ENCODE data around the gene ZNHIT1.
"Not testable (repeated sequence)": the region's sequence is repeated elsewhere in the genome, so short reads cannot be mapped to it uniquely, and the experiment has no call there.

Gene ZNHIT1

GRCh38 chr7:101255796-101256195 lies 37.8 kb downstream of the ZNHIT1 start:
- peaks cover 15 to 16% of the 10 kb centered on the region in 2 experiments for H3K4me1 ChIP-seq (ENCODE audit: control insufficient read depth in 1 of 2, insufficient read depth in 1 of 2, low read depth in 1 of 2, low read length in 1 of 2)
- H3K27ac ChIP-seq = no peak overlapping the region
- H3K27me3 ChIP-seq = peaks cover 43% of the 10 kb centered on the region
- TF ChIP-seq CTCF (IDR thresholded peaks at IDR 0.05) = no peak
- H3K4me3 ChIP-seq (ENCODE audit: low read depth in 1 of 2, low read length in 1 of 2) = no peak overlapping the region
- no peaks in the 10 kb centered on the region for H3K9me3 ChIP-seq
- no peaks in the 10 kb centered on the region for H3K36me3 ChIP-seq

GRCh38 chr7:101258243-101258731 lies 40.3 kb downstream of the ZNHIT1 start:
- no peaks in the 10 kb centered on the region for H3K36me3 ChIP-seq
- H3K4me1 ChIP-seq (ENCODE audit: control insufficient read depth in 1 of 2, insufficient read depth in 1 of 2, low read depth in 1 of 2, low read length in 1 of 2) = no peaks in the 10 kb centered on the region
- peaks cover 46% of the 10 kb centered on the region for H3K27me3 ChIP-seq
- TF ChIP-seq CTCF (IDR thresholded peaks at IDR 0.05) = no peak
- no peak overlapping the region for H3K4me3 ChIP-seq (ENCODE audit: low read depth in 1 of 2, low read length in 1 of 2)
- no peak overlapping the region for H3K27ac ChIP-seq
- no peaks in the 10 kb centered on the region for H3K9me3 ChIP-seq

- not testable (repeated sequence) for H3K4me3 ChIP-seq (ENCODE audit: low read depth in 1 of 2, low read length in 1 of 2); H3K27ac ChIP-seq; H3K9me3 ChIP-seq; H3K36me3 ChIP-seq; H3K4me1 ChIP-seq (ENCODE audit: control insufficient read depth in 1 of 2, insufficient read depth in 1 of 2, low read depth in 1 of 2, low read length in 1 of 2)
- peaks cover 26% of the 10 kb centered on the region for H3K27me3 ChIP-seq
Measured at GRCh38 chr7:101264102-101264706, 46.2 kb downstream of the ZNHIT1 start.

- no peaks in the 10 kb centered on the region for H3K9me3 ChIP-seq
- H3K27me3 ChIP-seq = peaks cover 18% of the 10 kb centered on the region
- no peak for TF ChIP-seq CTCF (IDR thresholded peaks at IDR 0.05)
- no peaks in the 10 kb centered on the region for H3K36me3 ChIP-seq
- H3K4me3 ChIP-seq (ENCODE audit: low read depth in 1 of 2, low read length in 1 of 2) = no peak overlapping the region
- no peaks in the 10 kb centered on the region for H3K4me1 ChIP-seq (ENCODE audit: control insufficient read depth in 1 of 2, insufficient read depth in 1 of 2, low read depth in 1 of 2, low read length in 1 of 2)
- no peak overlapping the region for H3K27ac ChIP-seq
Measured at GRCh38 chr7:101265622-101266516, 47.9 kb downstream of the ZNHIT1 start.

GRCh38 chr7:101269664-101270063 lies 51.7 kb downstream of the ZNHIT1 start:
- no peak for TF ChIP-seq CTCF (IDR thresholded peaks at IDR 0.05)
- H3K9me3 ChIP-seq = no peaks in the 10 kb centered on the region
- H3K4me3 ChIP-seq (ENCODE audit: low read depth in 1 of 2, low read length in 1 of 2) = no peak overlapping the region
- H3K27ac ChIP-seq = no peak overlapping the region
- no peaks in the 10 kb centered on the region for H3K4me1 ChIP-seq (ENCODE audit: control insufficient read depth in 1 of 2, insufficient read depth in 1 of 2, low read depth in 1 of 2, low read length in 1 of 2)
- peaks cover 34% of the 10 kb centered on the region for H3K27me3 ChIP-seq
- no peaks in the 10 kb centered on the region for H3K36me3 ChIP-seq

- Histone ChIP-seq H3K4me1 (ENCODE audit: control insufficient read depth in 1 of 2, insufficient read depth in 1 of 2, low read depth in 1 of 2, low read length in 1 of 2) (no peaks in the 10 kb centered on the region), H3K9me3 (no peaks in the 10 kb centered on the region), H3K27ac (no peak overlapping the region), H3K27me3 (peaks cover 25% of the 10 kb centered on the region), H3K36me3 (no peaks in the 10 kb centered on the region), H3K4me3 (ENCODE audit: low read depth in 1 of 2, low read length in 1 of 2) (no peak overlapping the region)
- no peak for TF ChIP-seq CTCF (IDR thresholded peaks at IDR 0.05)
Measured at GRCh38 chr7:101271021-101271420, 53.1 kb downstream of the ZNHIT1 start.
